Nephron progenitor cell (in vitro differentiated cells): Measurements from ENCODE around the gene PNPO.
A peak's percentile ranks its signal among the peaks of the same experiment; 100 is the strongest.

Experiments
- DNase-seq: peaks from one replicate; pipeline ENCODE4 v3.0.0; 2021
- H3K27ac Mint-ChIP-seq: 2 replicates; pipeline ENCODE4 v1.8.0; 2021; ENCODE audit warnings: mild to moderate bottlenecking, moderate library complexity, mixed read lengths
- H3K27me3 Mint-ChIP-seq: 2 replicates; pipeline ENCODE4 v1.8.0; 2021; ENCODE audit warnings: mild to moderate bottlenecking, low read depth, mixed read lengths; ENCODE audit not compliant: poor library complexity
- H3K36me3 Mint-ChIP-seq: 2 replicates; pipeline ENCODE4 v1.8.0; 2021; ENCODE audit warnings: low read depth, mixed read lengths
- H3K4me1 Mint-ChIP-seq: 2 replicates; pipeline ENCODE4 v1.8.0; 2021; ENCODE audit warnings: mixed read lengths
- H3K4me3 Mint-ChIP-seq: 2 replicates; pipeline ENCODE4 v1.8.0; 2021; ENCODE audit warnings: mild to moderate bottlenecking, moderate library complexity, mixed read lengths
- H3K9me3 Mint-ChIP-seq: 2 replicates; pipeline ENCODE4 v1.8.0; 2021; ENCODE audit warnings: mild to moderate bottlenecking, moderate library complexity, mixed read lengths
- TF ChIP-seq, protein P1 (sequence below): fragments of 200-600 bp; sonication (generic); IDR thresholded peaks from 2 replicates; pipeline ENCODE4 v1.5.0; 2021; ENCODE audit warnings: antibody characterized with exemption

PNPO gene

DNA sequence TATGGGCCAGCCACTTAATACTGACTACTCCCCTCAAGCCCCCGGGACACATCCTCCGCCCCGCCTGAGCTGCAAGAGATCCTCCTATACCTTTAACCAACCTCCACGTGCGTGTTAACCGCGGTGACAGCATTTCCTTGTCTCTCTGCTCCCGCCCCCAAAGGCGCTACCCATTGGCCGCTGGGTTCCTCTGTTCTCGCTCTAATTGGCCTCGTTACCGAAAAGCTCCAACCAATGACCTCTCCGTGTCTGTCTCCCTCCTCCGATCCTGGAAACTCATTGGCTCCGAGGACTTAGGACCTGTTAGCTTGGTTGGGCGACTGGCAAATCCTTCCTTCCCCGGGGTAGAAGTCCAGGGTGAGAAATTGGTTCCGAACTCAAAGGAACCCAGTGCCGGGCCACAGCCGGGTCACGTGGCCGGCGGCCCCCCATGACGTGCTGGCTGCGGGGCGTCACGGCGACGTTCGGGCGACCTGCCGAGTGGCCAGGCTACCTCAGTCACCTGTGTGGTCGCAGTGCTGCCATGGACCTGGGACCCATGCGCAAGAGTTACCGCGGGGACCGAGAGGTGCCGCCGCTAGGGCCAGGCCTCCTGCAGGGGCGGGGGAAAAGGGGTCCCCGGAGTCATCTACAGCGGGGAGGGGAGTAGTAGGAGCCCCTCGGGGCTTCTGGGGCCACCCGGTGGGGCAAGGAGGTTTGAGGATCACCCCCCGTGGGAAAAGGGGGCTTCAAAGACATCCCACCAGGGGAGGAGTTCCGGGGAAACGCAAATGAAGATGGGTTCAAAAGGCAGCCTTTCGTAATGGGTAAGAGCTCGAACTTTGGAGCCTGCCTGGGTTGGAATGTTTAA, at the start of gene PNPO:
Gene PNPO (plus strand): TSS at position 326 of the 850 bp plus-strand sequence. CDS start 105 bp downstream, at position 431.
- Mint-ChIP-seq H3K27ac (peak within 1 kb of the TSS; percentile 23), H3K9me3 (peaks cover 6% of the 10 kb centered on the region), H3K4me3 (peak within 1 kb of the TSS; percentile 82), H3K36me3 (no peaks in the 10 kb centered on the region), H3K27me3 (peaks cover 39% of the 10 kb centered on the region), H3K4me1 (peaks cover 10% of the 10 kb centered on the region)
- TF ChIP-seq, protein P1, sequence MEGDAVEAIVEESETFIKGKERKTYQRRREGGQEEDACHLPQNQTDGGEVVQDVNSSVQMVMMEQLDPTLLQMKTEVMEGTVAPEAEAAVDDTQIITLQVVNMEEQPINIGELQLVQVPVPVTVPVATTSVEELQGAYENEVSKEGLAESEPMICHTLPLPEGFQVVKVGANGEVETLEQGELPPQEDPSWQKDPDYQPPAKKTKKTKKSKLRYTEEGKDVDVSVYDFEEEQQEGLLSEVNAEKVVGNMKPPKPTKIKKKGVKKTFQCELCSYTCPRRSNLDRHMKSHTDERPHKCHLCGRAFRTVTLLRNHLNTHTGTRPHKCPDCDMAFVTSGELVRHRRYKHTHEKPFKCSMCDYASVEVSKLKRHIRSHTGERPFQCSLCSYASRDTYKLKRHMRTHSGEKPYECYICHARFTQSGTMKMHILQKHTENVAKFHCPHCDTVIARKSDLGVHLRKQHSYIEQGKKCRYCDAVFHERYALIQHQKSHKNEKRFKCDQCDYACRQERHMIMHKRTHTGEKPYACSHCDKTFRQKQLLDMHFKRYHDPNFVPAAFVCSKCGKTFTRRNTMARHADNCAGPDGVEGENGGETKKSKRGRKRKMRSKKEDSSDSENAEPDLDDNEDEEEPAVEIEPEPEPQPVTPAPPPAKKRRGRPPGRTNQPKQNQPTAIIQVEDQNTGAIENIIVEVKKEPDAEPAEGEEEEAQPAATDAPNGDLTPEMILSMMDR = no peak
- peak; percentile 61 for DNase-seq

DNA sequence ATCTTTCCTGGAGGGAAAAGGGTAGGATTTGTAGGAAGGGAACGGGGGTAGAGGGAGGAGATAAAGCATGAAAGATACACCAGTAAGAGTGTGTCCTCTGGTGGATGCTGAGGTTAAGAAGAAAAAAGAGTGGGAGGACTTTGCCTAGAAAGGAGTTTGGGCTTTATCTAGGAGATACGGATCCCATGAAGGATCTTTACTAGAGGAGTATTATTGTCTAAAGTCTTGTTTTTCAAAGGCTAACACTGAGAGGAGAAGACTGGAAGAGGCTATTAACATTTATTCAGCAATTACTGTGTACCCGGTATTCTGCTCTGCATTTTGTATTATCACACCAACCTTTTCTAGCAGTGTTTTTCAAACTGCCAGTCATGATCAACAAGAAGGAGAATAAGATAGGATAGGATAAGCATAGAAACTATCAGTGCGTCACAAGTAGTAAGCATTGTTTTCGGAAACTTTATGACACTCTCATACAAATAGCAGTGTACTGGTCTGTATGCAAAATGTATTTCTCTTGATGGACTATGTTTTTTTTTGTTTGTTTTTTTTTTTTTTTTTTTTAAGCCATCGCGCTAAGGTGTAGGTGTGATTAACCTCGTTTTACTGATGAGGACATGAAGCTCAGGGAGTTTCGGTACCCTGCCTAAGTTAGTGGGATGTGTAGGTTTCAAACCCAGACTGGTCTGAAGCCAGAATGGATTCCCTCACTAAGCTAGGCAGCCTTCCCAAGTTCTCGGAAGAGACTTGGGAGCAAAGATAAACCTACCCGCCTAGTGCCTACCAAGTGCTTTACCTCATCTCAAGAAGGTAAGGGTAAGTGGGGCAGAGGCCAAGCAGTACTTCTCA, 46.6 kb upstream of the PNPO start:
- no peaks in the 10 kb centered on the region for H3K36me3 Mint-ChIP-seq
- H3K27ac Mint-ChIP-seq = no peak overlapping the region
- peaks cover 59% of the 10 kb centered on the region for H3K4me1 Mint-ChIP-seq
- DNase-seq = no peak
- H3K4me3 Mint-ChIP-seq = peak overlapping the region; percentile 97
- peaks cover 3% of the 10 kb centered on the region for H3K27me3 Mint-ChIP-seq
- TF ChIP-seq, protein P1 = no peak
- H3K9me3 Mint-ChIP-seq = no peaks in the 10 kb centered on the region

DNA sequence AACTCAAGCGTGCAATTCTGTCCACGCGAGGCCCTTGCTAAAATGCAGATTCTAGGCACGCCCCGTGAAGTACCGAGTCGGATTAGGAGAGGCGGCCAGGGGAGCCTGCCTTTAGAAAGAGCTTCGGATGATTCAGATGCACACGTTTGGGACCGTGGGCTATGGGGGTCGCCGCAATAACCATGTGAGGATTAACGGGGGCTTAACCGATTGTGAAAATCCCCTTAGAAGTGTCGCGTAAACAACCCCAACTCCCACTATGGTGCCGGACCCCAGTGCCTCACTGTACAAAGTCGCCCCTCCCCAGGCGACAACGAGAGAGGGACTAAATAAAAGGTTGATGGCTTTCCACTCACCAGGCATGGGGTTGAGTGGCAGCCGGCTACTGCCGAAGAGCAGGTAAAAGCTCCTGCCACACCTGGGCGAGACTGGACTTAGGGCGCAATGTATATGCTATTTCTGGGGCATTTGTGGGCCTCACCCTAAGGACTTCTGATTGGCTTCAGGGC, 46.0 kb upstream of the PNPO start:
- Mint-ChIP-seq H3K9me3 (no peaks in the 10 kb centered on the region), H3K4me1 (peaks cover 60% of the 10 kb centered on the region), H3K36me3 (no peaks in the 10 kb centered on the region), H3K4me3 (peak overlapping the region; percentile 97), H3K27ac (peak overlapping the region; percentile 72), H3K27me3 (peaks cover 3% of the 10 kb centered on the region)
- TF ChIP-seq, protein P1 = no peak
- DNase-seq = no peak

DNA sequence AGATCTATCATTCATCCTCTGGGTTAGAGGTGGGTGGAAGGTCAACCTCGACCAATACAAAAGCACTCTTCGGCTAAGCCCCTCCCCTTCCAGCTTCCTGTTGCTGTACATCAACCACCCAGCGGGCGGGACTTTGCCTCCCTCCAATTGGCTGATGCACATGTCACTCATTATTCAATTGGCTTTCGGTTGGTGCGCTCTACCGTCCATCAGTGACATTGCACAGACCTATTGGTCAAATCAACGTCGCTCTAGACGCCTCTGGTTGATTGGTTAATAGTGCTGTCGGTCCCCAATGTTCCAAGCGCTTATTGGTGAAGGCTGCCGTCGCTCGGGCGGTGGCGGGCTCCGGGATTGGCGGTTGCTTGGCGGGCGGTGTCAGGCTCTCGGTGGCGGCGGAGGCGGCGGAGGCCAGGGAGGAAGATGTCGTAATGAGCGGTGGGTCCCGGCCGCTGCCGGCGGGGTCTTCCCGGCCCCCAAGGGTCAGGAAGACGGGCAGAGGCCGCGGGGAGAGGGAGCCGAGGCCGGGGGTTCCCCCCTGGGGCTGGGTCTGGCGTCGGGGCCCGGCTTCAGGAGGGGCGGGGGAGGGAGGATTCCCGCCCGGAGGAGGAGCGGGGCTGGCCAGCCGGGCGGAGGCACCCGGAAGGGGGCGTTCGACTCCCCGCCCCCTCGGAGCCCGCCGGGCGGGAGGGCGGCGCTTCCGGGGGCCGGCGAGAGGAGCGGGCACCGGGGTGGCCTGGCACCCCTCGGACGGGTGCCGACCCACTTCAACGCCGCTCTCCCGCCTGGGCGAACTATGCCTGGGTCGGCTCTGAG, 45.3 kb upstream of the PNPO start, which contains the start of gene SP2:
Gene SP2 (plus strand): TSS at position 381 of the 816 bp plus-strand sequence. CDS start 51 bp downstream, at position 432.
- peak within 1 kb of the TSS; percentile 97 for H3K4me3 Mint-ChIP-seq
- H3K9me3 Mint-ChIP-seq = no peaks in the 10 kb centered on the region
- DNase-seq = peak; percentile 98
- peak within 1 kb of the TSS; percentile 98 for H3K27ac Mint-ChIP-seq
- peaks cover 65% of the 10 kb centered on the region for H3K4me1 Mint-ChIP-seq
- H3K27me3 Mint-ChIP-seq = peaks cover 3% of the 10 kb centered on the region
- H3K36me3 Mint-ChIP-seq = no peaks in the 10 kb centered on the region
- TF ChIP-seq, protein P1 = no peak
